CD4-positive, alpha-beta T cell treated with Interleukin-15 for 1 hour (primary cell): Measurements from ENCODE around the gene MRPS31.
"Not testable (repeated sequence)": the region's sequence is repeated elsewhere in the genome, so short reads cannot be mapped to it uniquely, and the experiment has no call there.

Experiments used
- DNase-seq: peaks from one replicate; pipeline ENCODE4 v3.0.0-alpha.2; 2020

MRPS31 gene

GRCh38 chr13:40758811-40759210, 12.2 kb downstream of the MRPS31 start:
- no peak for DNase-seq

- no peak for DNase-seq
Observed at GRCh38 chr13:40756042-40756441, 14.9 kb downstream of the MRPS31 start.

GRCh38 chr13:40755082-40755700, 15.8 kb downstream of the MRPS31 start:
- DNase-seq: no peak

- no peak for DNase-seq
Observed at GRCh38 chr13:40749327-40749726, 21.7 kb downstream of the MRPS31 start.

GRCh38 chr13:40735232-40735548, 35.8 kb downstream of the MRPS31 start:
- not testable (repeated sequence) for DNase-seq

- not testable (repeated sequence) for DNase-seq
Observed at GRCh38 chr13:40734536-40735231, 36.3 kb downstream of the MRPS31 start.

GRCh38 chr13:40732658-40733057, 38.3 kb downstream of the MRPS31 start:
- no peak for DNase-seq

GRCh38 chr13:40728595-40728994, 42.4 kb downstream of the MRPS31 start:
- DNase-seq: no peak

GRCh38 chr13:40714433-40714832, 56.6 kb downstream of the MRPS31 start:
- DNase-seq: not testable (repeated sequence)

- no peak for DNase-seq
Observed at GRCh38 chr13:40706439-40706838, 64.6 kb downstream of the MRPS31 start.

GRCh38 chr13:40697711-40698110, 73.3 kb downstream of the MRPS31 start:
- DNase-seq: no peak

- no peak for DNase-seq
Observed at GRCh38 chr13:40694426-40694825, 76.6 kb downstream of the MRPS31 start.

GRCh38 chr13:40692946-40693345, 78.0 kb downstream of the MRPS31 start:
- DNase-seq: no peak

- DNase-seq: no peak
Observed at GRCh38 chr13:40688781-40689180, 82.2 kb downstream of the MRPS31 start.

- DNase-seq: no peak
Observed at GRCh38 chr13:40682449-40683240, 88.3 kb downstream of the MRPS31 start.

- no peak for DNase-seq
Observed at GRCh38 chr13:40681341-40682146, 89.4 kb downstream of the MRPS31 start.

GRCh38 chr13:40680659-40681323, 90.2 kb downstream of the MRPS31 start:
- no peak for DNase-seq

- no peak for DNase-seq
Observed at GRCh38 chr13:40679480-40679985, 91.5 kb downstream of the MRPS31 start.
